GM19324 (cell line): ENCODE measurements around the gene MOB1B.
"Not testable (repeated sequence)": the region's sequence is repeated elsewhere in the genome, so short reads cannot be mapped to it uniquely, and the experiment has no call there.

ENCODE experiments used
- ATAC-seq: cut with Tn5 transposase; IDR thresholded peaks from one replicate; pipeline ENCODE4 v1.9.1; 2021; ENCODE audit warnings: mild to moderate bottlenecking, moderate library complexity; ENCODE audit not compliant: unreplicated experiment, low FRiP score

MOB1B gene

DNA sequence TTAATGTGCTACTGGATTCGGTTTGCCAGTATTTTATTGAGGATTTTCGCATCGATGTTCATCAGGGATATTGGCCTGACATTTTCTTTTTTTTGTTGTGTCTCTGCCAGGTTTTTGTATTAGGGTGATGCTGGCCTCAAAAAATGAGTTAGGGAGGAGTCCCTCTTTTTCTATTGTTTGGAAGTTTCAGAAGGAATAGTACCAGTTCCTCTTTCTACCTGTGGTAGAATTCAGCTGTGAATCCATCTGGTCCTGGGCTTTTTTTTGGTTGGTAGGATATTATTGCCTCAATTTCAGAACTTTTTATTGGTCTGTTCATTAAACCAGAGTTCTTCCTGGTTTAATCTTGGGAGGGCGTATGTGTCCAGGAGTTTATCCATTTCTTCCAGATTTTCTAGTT is 99.2 kb downstream of the MOB1B start:
- ATAC-seq: not testable (repeated sequence)

DNA sequence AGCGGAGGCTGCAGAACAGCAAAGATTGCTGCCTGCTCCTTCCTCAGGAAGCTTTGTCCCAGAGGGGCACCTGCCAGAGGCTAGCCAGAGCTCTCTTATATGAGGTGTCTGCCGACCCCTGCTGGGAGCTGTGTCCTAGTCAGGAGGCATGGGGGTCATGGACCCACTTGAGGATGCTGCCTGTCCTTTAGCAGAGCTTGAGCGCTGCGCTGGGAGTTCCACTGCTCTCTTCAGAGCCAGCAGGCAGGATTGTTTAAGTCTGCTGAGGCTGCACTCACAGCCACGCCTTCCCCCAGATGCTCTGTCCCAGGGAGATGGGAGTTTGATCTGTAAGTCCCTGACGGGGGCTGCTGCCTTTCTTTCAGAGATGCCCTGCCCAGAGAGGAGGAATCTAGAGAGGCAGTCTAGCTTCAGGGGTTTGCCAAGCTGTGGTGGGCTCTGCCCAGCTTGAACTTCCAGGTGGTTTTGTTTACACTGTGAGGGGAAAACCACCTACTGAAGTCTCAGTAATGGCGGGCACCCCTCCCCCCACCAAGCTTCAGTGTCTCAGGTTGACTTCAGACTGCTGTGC is 102.2 kb downstream of the MOB1B start:
- peak; percentile 39 for ATAC-seq

DNA sequence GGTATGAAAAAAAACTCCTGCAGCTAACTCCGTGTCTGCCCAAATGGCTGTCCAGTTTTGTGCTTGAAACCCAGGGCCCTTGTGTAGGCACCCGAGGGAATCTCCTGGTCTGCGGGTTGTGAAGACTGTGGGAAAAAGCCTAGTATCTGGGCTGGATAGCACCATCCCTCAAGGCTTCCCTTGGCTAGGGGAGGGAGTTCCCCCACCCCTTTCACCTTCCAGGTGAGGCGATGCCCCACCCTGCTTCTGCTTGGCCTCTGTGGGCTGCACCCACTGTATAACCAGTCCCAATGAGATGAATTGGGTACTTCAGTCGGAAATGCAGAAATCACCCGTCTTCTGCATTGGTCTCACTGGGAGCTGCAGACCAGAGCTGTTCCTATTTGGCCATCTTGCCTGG is 102.9 kb downstream of the MOB1B start:
- ATAC-seq: not testable (repeated sequence)

DNA sequence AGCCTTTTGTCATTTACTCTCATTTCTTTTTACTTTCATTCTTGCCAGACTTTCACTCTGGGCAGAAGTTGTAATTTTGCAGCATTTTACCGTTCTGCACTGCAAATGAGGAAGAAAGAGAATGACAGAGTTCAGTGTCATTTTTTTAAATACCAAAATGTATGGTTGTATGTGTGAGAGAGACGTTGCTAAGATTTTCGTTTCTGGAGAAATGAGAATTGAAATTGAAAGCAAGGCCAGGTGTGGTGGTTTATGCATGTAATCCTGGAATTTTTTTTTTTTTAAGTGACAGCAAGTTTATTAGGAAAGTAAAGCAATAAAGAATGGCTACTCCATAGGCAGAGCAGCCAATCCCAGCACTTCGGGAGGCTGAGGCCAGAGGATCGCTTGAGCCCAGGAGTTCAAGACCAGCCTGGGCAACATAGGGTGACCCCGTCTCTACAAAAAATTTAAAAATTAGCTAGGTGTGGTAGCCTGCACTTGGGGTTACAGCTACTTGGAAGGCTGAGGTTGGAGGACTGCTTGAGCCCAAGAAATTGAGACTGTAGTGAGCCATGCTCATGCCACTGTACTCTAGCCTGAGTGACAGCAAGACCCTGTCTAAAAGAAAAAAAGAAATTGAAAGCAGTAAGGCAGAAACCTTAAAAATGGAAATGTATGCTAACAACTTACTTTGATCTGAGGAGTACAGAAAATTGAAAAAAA is 104.2 kb downstream of the MOB1B start:
- ATAC-seq: peak; percentile 75

DNA sequence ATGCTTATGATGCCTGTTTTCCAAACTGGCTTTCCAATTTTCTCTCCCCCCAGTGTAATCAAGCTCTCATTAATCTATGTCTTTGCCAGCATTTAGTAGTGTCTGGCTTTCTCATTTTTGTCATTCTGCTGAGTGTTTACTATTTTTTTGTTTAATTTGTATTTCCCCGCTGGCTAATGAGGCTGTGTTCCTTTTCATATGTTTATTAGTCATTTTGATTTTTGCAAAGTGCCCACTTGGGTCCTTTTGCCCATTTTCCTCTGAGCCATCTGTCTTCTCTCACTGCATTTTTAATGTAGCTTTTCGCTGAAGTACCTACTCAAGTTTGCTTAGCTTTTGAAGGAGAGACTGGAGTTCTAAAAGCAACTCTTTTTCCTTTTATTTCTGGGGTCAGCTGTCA is 106.0 kb downstream of the MOB1B start:
- no peak for ATAC-seq

DNA sequence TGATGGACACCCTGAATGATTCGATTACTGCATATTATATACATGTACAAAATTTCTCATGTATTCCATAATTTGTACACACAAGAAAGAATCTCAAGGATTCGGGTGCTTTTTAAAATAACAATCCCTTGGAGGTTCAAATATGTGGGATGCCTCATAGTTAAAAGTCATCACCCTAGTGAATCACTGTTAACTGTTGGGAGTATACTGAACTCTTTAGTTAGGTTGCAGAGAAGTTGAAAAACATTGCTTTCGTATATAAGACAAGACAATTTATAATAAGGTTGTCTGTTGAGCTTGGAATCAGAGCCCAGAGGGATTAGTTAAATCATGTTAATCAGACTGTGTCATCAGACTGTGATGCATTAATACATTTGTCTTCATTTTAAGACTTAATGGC is 106.9 kb downstream of the MOB1B start:
- no peak for ATAC-seq

DNA sequence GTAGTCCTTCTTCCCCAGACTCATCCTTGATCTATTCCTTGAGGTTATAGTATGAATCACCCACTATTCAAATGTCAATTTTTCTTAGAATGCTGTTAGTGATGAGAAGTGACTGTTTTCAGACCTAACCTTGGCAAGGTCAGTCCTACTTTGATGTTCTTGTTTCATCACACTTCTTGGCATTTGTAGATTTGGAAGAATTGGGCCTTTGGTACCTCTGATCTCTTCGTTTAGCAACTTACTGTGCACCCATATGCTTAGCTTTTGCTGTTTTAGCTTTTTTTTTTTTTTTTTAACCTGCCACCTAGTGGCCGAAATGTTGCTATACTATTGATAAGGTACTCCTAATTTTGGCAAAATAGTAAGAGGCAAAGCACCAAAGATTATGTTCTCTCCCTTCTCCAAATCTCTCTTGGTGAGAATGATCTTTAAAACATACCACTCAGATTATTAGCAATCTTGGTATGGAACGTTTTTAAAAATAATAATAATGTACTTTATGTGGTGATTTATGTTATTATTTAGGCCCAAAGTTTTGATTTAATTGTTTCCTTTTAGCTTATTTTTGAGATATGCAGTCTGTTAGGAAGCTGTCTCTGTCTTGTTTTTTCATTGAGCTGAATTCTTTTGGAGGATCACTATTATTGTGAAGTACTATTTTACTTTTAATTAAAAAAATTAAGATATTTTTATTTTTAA is 107.9 kb downstream of the MOB1B start:
- ATAC-seq: peak; percentile 43

DNA sequence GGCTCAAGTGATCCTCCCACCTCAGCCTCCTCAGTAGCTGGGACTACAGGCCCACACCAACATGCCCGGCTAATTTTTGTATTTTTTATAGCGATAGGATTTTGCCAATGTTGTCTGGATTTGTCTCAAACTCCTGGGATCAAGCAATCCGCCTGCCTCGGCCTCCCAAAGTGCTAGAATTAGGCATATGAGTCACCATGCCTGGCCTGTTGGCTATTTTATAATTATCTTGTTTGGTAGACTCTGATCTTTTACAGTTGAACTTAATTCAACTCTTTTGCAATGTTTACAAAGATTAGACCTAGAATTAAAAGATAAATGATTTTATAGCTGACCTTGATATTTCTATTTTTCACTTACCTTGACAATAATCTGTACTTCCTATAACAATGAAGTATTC is 109.3 kb downstream of the MOB1B start:
- ATAC-seq: no peak

DNA sequence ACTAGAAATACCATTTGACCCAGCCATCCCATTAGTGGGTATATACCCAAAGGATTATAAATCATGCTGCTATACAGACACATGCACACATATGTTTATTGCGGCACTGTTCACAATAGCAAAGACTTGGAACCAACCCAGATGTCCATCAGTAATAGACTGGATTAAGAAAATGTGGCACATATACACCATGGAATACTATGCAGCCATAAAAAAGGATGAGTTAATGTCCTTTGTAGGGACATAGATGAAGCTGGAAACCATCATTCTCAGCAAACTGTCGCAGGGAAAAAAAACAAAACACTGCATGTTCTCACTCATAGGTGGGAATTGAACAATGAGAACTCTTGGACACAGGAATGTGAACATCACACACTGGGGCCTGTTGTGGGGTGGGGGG is 115.2 kb downstream of the MOB1B start:
- ATAC-seq: not testable (repeated sequence)

DNA sequence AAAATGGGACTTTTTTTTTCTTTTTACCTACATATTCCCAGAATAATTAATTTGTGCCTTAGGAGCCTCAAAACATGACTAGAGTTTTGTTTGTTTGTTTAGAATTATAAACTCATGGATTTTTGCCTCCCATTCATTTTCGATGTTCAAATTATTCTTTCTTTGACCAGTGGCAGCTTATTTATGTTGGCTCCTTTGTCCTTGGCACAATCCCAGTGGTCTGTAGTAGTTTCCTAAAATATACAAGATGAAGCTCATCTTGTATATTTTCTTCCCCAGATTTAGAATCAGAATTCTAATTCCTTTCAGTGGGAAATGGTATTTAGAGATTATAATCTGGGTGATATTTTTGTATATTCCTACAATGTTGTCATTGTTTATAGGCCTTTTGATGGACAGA is 118.4 kb downstream of the MOB1B start:
- no peak for ATAC-seq

DNA sequence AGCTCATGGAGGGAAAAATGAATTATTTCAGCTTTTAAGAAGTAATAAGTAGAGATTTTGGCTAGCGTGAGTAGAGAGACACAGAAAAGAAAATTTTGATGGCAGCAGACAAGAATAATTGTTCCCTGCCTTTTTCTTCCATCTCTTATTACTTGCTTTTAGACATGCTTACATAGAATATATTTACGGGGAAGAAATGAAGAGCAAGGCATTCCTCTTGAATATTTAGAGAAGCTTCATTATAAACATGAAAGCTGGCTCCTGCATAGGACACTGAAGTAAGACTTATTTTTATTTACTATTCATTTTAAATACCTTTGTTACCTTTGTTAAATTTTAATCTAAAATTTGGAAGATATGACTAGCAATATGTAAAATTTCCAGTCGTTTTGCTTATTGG is 123.5 kb downstream of the MOB1B start:
- no peak for ATAC-seq

DNA sequence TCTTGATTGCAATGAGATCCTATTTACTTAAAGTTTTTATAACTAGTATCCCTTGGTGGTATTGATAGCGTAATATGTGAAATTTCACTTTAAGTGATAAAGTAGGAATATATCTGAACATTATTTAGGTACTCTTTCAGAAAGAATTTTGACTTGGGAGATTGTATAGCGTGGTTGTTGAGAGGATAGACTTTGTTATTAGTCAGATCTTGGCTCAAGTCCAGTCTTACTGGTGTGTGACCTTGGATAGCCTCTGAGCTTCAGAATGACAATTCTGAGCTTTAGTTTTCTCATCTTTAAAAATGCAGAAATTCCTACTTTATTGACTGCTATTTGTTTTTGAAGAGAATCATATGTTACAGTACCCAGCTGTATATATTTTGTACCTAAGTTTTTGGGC is 123.9 kb downstream of the MOB1B start:
- ATAC-seq: no peak

DNA sequence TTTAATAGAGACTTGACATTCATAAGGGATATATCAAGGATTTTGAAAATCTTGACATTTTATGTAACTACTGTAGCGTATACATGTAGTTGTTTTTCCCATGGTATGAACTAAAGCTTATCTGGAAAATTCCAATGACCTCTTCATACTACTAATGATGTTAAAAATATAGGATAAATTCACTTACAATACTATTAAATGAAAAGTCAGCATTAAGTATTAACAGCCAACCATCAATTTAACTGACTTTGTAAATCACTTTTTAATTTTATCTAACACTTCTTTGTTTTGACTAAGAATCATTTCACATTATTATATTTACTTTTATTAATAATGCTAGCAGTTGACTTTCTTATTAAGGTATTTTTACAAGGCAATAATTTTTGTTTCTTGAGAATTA is 125.4 kb downstream of the MOB1B start:
- ATAC-seq: no peak

DNA sequence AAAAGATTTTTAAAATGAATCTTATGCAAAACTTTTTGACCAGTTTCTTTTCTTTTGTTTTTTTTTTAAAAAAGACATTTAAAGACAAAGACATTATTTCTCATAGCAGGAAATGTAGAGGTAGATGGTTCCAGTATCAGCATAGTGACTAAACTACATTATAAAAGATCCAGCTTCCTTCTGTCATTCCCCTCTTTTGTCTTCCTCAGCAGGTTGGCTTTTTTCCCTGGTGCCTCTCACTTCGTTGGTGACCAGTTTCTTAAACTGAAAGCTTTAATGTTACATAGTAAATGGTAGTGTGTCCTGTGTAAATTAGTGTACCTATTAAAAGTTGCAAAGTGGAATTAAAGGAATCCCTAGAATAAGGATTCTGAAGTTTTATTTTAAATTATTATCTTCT is 127.3 kb downstream of the MOB1B start:
- no peak for ATAC-seq

DNA sequence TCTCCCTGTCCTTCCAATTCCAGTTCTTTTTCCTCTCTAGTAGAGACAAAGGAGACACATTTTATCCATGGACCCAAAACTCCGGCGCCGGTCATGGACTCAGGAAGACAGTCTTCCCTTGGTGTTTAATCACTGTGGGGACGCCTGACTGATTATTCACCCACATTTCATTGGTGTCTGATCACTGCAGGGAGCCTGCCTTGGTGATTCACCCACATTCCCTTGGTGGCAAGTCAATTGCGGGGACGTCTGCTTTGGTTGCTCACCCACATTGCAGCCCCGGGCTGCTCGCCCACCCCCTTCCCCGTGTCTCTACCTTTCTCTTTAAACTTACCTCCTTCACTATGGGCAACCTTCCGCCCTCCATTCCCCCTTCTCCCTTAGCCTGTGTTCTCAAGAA is 129.9 kb downstream of the MOB1B start:
- not testable (repeated sequence) for ATAC-seq
